Retinal pigment epithelial cell (primary cell): ENCODE measurements around the gene RNF8.
A peak's percentile ranks its signal among the peaks of the same experiment; 100 is the strongest.
"Not testable (repeated sequence)": the region's sequence is repeated elsewhere in the genome, so short reads cannot be mapped to it uniquely, and the experiment has no call there.

Source experiments
- DNase-seq: peaks from one replicate; pipeline ENCODE4 v3.0.0-alpha.2; 2010; ENCODE audit warnings: low read depth
- H3K4me3 ChIP-seq: 2 replicates; pipeline ENCODE4 v1.5.1; 2011; ENCODE audit warnings: mild to moderate bottlenecking, low read length, control low read depth, moderate library complexity
- TF ChIP-seq, protein P1 (sequence below): conservative IDR thresholded peaks from 2 replicates; pipeline ENCODE4 v1.5.1; 2011; ENCODE audit warnings: low read depth, low read length, control low read depth, inconsistent platforms

Gene RNF8

DNA sequence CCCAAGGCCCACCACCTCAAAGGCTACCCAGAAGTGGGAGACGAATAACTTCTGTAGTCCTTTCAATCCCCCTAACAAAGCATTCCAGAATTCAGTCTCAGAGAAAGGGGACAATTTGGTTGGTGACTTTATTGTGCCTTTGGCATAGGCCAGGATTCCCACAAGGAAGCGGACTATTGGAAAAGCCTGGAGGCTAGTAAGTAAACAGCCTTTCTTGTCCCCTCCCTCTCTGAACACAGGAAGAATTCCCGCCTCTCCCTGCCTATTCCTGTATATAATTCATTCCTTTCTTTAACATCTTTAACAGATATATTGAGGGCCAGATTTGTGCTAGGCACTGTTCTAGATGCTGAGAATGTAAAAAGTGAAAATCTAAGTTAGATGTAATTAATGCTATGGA, 36.1 kb downstream of the RNF8 start:
- no peak overlapping the region for H3K4me3 ChIP-seq
- TF ChIP-seq, protein P1, sequence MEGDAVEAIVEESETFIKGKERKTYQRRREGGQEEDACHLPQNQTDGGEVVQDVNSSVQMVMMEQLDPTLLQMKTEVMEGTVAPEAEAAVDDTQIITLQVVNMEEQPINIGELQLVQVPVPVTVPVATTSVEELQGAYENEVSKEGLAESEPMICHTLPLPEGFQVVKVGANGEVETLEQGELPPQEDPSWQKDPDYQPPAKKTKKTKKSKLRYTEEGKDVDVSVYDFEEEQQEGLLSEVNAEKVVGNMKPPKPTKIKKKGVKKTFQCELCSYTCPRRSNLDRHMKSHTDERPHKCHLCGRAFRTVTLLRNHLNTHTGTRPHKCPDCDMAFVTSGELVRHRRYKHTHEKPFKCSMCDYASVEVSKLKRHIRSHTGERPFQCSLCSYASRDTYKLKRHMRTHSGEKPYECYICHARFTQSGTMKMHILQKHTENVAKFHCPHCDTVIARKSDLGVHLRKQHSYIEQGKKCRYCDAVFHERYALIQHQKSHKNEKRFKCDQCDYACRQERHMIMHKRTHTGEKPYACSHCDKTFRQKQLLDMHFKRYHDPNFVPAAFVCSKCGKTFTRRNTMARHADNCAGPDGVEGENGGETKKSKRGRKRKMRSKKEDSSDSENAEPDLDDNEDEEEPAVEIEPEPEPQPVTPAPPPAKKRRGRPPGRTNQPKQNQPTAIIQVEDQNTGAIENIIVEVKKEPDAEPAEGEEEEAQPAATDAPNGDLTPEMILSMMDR = no peak
- DNase-seq = no peak

DNA sequence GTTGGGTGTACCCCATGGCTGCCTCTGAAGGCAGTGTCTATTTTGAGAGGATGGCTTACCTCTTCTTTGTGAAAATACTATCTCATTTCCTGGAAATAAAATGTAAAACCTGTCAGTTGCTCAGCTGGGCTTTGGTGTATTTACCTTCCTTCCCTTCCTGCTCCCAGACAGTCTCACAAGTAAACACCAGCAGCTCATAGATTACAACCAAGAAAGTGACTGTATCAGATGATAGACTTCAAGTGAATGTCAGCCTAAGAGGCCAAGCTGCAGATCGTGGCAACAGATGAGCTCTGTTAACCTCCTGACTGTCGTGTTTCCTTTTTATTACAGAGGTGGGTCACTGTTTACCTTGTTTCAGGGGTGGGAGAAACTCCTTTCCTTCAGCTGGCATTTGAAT, 37.3 kb downstream of the RNF8 start:
- no peak for DNase-seq
- TF ChIP-seq, protein P1 = no peak

DNA sequence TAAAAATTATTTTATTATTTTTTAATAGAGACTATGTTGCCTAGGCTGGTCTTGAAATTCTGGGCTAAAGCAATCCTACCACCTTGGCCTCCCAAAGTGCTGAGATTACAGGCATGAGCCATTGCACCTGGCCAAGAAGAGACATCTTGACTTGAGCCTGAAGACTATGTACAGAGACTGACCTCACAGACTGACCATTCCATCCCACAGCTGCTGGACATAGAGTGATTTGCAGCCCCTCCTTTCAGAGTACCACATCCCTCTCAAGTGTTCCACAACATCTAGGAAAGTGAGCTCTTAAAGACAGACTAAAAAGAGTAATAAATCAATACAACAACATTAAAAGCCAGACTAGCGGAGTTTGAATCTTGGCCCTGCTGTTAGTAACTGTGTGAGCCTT, 39.0 kb downstream of the RNF8 start:
- no peak overlapping the region for H3K4me3 ChIP-seq
- TF ChIP-seq, protein P1 = no peak
- DNase-seq = no peak

More for the DNA sequence above, 37.3 kb downstream of the RNF8 start:
- H3K4me3 ChIP-seq = no peak overlapping the region

DNA sequence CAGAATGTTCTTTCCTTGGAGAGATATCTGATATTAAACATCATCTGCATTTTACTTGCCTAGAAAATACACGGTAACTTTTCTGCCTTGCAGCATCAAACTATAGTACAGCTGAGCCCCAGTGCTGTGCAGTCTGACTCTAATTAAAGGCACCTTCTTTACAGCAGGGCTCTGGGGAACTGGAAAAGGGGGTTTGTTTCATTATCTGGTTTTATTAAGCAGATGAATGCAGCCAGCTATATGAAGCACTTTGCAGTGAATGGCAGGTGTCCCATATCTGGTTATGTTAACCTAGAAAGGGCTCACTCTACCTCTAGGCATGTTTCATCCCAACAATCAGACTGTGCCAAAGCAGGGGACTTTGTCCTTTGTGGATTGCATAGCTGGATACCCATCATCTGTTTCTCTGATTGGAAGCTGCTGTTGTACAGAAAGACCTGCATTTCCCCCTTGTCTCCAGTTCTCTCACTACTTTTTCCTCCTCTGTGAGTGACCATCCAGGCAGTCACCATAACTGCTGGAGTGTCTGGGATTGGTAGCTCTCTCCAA, 39.7 kb downstream of the RNF8 start:
- TF ChIP-seq, protein P1 = no peak
- no peak overlapping the region for H3K4me3 ChIP-seq

DNA sequence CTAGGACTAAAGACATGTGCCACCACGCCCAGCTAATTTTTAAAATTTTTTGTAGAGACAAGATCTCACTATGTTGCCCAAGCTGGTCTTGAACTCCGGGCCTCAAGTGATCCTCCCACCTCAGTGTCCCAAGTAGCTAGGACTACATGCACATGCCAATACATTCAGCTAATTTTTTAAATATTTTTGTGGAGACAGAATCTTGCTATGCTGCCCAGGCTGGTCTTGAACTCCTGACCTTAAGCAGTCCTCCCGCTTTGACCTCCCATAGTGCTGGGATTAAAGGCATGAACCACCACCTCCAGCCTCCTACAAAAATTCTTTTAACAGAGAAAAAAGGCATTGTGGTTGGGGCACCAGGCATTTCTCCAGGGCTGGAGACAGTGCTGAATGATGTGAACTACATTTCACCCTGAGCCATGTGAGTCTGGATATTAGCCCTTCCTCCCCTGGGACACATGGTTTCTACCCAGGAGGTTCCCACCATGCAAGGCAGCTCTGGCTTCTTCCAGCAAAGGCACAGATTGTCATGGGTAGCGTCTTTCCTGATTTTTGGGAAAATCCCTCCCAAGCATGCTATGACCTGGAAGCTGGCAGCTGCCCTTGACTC, 42.9 kb downstream of the RNF8 start:
- TF ChIP-seq, protein P1 = no peak
- H3K4me3 ChIP-seq = no peak overlapping the region
- DNase-seq = peak; percentile 52

More for the DNA sequence above, 39.7 kb downstream of the RNF8 start:
- no peak for DNase-seq

DNA sequence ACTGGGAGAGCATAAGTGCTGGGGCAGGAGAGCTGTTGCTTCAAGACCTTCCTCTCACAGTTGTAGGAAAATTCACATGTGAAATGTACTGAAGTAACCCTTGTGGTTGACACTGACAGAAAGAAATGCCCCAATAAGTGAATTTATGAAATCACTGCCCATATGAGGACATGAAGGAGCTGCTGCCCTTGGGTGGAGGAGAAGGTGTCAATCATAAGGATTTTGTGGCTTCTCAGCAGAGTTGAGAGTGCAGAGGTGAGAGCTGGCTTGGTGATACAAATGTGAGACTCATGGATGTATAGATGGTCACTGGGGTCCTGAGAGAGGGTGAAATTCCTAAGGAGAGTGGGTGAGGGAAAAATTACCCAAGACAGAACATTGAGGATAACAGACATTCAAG, 45.3 kb downstream of the RNF8 start:
- TF ChIP-seq, protein P1 = no peak
- no peak overlapping the region for H3K4me3 ChIP-seq
- DNase-seq = no peak

DNA sequence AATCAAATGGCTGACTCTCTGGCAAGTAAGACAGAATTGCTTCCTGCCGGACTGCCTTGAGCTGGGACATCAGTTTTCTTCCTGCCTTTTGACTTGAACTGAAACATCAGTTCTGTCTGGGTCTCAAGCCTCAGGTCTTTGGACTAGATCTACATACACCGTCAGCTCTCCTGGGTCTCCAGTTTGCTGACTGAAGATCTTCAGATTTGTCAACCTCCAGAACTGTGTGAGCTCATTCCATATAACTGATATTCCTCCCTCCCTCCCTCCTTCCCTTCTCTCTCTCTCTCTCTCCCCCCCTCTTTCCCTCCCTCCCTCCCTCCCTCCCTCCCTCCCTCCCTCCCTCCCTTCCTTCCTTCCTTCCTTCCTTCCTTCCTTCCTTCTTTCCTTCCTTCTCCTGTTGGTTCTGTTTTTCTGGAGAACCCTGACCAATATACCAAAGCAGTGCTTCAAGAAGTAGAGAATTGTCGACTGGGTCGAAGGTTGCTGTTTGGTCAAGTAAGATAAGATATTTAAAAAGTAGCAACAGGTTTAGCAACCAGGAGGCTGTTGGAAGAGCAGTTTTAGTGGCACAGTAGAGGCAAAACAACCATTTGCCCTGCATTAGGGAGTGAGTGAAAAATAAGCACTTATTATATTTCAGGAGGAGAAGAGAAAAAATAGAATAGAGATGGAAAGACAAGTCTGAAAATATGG, 46.2 kb downstream of the RNF8 start:
- no peak for DNase-seq
- TF ChIP-seq, protein P1 = no peak

DNA sequence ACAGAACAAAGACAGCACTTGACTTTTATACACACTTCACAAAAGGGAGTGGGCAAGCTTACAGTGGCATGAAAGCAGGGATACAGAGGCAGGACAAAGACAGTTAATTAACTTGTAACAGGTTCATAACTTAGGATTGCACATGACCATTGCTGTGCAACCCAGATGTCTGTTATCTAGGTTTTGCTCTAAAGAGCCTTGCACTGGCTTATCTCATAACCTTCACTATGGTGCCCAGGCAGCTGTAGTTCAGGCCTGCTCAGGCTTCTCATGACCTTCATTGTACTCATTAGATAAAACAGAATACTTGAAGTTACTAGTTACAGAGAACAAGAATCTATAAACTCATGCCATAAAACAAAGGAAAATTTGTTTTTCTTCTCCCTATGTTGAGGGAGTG, 47.9 kb downstream of the RNF8 start:
- DNase-seq, H3K4me3 ChIP-seq: not testable (repeated sequence)

More for the DNA sequence above, 46.2 kb downstream of the RNF8 start:
- H3K4me3 ChIP-seq = no peak overlapping the region
